Glomerular endothelial cell (primary cell): ENCODE measurements around the gene LRPAP1. TPM values are rescaled to one million over a fixed set of nuclear protein-coding genes. Genes with fewer than 3 reads are reported as not detected.

Source experiments
- DNase-seq: peaks from one replicate; pipeline ENCODE4 v3.0.0-alpha.2; 2011; ENCODE audit warnings: low read depth, low spot score; ENCODE audit errors: extremely low read depth
- total RNA-seq: library from RNA; depleted of rRNA; stranded (reverse); fragments of >200 nt; gene quantifications from 2 replicates; pipeline ENCODE4 v1.2.3, GENCODE V29; 2015

Gene LRPAP1
- total RNA-seq, 1 donor from 2014 or later, result 253 TPM

DNA sequence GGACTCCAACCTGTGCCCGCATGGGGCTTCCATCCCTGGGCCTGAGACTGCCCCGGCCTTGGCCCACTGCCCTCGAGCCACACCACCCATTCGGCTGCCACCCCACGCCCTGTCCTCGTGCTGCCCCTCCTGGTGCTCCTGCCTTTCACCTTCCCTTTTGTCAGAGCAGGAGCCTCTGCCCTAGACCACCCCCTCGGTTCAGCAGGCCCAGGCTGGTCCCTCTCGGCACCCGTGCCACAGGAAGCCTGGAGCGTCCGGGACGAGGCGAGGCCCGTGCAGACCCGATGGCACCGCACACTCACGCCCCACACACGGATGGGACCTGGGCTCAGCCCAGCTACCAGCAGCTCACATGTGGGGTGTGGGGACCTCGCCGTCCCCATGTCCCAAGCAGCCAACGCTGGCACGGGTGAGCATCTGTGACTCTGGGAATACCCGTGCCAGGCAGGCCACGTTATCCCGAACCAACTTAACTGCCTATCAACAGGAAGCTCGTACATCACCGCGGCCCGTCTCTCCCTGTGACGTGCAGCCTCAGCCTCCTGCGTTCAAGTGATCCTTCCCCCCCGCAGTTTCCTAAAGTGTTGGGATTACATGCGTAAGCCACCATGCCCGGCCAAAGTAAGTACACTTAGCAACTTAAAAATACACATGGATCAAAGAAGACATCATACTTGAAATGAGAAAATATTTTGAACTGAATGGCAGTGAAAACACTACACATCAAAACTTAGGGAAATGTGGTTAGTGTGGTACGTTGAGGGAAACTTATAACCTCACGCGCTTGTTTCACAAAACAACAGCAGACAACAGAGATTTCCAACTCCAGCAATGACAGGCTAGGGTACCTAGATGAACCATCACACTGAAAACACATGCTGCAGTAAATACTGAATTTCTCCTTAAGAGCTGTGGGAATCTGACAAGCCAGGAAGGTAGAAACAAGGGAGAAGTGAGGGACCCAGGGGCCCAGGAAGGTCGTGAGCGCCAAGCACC, 29.0 kb downstream of the LRPAP1 start:
- no peak for DNase-seq

- no peak for DNase-seq
These were observed 30.3 kb downstream of the LRPAP1 start for GRCh38 chr4:3501825-3502425.

DNA sequence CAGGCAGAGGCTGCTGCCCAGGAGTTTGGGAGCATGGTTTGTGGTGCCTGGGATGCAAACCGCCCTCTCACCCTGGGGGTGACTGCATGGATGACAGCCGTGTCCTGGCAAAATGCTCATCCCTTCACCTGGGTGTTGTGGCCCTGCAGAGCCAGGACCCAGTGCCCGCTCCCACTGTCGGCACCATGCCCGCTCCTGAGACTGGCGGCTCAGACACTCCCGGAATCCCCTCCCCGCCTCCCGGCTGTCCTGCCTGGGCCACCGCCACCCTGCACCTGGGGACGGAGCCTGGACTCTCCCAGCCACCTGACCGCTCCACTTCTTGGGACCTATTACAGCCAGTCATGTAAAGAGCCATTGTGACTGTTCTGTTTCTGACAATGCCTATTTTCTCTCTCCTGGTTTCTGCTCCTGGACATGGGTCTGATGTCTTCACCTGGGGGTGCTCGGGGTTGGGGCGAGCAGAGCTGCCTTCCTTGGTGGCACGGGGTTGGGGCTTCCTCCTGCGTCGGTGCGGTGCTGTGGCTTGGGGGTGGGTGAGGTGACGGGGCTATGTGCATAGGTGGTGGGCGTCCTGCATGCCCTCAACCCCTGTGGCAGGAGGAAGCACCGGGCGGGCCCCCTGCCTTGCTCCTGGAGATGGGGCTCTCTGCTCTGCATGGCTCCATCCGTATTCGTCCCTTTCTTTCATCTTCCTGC, 30.9 kb downstream of the LRPAP1 start:
- no peak for DNase-seq

GRCh38 chr4:3500634-3501101, 31.6 kb downstream of the LRPAP1 start:
- no peak for DNase-seq

DNA sequence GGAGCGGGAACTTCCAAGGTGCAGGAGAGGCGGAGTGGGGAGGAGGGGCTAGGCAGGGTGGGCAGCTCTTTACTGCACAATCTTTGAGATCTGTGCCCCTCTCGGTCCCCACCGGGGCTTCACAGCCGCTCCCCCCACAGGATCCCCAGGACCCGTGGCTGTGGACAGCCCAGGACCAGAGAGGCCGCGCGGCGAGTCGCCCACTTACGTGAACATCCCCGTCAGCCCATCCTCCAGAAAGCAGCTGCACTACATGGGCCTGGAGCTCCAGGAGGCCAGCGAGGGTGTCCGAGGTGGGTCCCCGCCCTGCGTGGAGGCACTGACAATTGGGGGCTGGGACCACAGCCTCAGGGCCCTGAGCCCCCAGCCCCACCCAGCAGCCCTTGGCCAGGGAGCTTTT, 32.1 kb downstream of the LRPAP1 start:
- DNase-seq, result no peak

GRCh38 chr4:3499710-3500109, 32.5 kb downstream of the LRPAP1 start:
- DNase-seq, result no peak

DNA sequence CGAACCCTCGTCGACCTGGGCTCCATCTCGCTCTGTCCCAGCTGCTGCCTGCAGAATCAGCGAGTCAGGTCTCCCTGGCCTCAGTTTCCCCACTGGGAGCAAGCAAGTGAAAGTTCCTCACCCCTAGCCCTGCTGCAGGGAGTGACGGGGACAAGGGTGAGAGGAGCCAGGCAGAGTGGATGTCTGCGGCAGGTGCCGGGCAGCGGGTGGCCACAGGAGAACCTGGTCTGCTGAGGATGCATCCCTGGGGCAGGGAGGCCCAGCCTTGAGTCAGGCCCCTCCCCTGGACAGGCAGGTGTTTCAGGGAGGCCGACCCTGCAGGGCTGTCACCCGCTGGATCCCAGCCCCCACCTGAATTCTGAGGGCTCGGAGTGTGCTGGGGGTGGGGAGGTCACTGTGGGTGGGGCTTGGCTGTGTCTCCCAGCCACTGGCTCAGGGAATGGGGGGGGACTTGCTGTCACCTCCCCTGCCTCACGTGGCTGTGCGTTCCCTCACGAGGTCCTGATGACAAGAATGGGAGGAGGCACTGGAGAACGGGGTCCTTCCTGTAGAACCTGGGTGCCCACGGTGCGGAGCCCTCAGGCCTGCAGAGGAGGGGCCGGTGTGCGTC, 33.2 kb downstream of the LRPAP1 start:
- DNase-seq, result no peak

- no peak for DNase-seq
These were observed 33.8 kb downstream of the LRPAP1 start for GRCh38 chr4:3498407-3498806.

- DNase-seq, result no peak
These were observed 34.5 kb downstream of the LRPAP1 start for GRCh38 chr4:3497523-3498389.

DNA sequence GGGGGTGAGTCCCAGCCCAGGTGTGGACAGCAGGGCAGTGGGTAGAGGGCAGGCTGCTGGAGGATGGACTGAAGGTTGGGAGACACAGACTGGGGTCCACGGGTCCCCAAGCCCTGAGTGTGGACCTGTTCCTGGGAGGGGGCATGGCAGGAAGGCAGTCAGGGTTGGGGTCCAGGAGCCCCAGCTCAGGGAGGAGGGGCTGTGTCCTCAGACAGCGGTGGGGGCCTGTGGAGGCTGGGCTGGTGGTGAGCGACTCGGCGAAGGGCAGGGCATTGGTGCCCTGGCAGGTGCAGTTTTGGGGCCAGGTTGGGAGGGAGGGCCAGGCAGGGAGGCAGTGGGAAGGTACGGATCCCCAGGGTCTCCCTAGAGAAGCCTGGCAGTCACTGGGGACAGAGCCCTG, 35.1 kb downstream of the LRPAP1 start:
- DNase-seq, result no peak

DNA sequence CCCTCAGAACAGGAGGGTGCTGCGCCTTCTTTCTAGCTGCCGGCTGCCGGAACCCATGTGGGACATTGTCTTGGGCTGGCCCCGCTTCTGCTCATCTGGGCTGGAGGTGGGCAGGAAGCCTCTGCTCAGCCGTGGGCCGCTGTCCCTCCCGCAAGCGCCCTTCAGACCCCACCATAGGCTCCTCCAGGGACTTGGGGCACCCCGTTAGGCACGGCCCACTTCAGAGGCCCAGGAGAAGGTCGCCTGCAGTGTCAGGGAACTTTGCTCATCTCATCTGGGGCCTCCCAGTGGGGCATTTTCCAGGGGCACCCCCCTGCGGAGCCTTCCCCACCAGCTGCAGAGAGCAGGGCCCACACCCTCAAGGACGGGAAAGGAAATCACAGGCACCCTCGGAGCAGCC, 36.2 kb downstream of the LRPAP1 start:
- DNase-seq, result no peak

DNA sequence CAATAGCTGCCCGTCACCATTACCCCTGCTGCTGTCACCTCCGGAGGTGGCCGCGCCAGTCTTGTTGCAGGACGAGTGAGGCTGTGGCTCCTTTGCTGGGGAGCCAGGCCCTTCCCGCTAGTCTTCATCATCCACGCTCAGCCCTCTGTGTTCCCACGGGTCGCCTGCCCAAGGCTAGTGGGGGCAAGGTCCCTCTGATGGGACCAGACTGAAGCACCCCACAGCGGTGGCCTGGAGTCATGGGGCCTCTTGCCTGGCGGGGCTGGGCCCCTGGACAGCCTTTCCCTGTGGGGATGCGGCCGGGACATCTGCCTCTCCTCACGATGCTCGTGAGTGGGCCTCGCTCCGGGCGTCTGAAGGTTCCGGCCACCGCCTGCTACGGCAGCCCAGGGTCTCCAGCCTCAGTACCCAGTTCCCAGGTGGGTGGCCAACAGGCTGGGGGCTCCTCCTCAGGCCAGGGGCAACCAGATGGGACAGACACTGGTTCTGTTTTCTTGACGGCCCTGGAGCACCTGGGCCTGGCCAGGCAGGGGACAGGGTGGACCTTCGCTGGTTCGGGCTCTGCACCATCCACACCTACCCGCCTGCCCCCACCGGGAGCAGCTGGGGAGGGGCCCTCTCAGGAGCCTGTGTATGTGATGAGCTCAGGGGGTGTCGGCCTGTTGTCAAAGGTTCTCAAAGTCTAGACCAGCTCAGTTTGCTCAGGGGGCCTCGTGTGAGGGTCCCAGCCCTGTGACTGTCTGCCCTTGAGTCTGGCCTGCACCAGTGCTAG, 36.8 kb downstream of the LRPAP1 start:
- DNase-seq, result no peak

DNA sequence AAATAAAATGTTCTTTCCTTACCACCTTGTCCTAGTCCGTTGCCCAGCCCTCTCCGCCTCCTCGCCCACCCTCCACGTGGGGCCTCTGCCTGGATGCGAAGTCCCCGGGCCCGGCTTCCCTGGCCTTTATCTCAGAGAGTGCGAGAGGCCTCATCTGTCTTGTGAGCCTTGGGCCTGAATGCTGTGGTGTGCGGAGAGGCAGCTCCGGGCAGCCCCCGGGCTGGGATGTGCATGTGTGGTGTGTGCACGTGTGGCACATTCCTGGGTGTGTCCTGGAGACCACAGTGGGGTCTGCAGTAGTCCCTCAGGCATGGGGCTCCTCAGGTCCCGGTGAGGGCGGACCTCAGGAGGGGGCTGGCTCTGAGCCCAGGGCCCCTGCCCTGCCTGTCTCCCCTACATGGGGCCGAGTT, 37.8 kb downstream of the LRPAP1 start:
- no peak for DNase-seq

- no peak for DNase-seq
These were observed 38.3 kb downstream of the LRPAP1 start for GRCh38 chr4:3493720-3494461.

- DNase-seq, result no peak
These were observed 39.2 kb downstream of the LRPAP1 start for GRCh38 chr4:3492741-3493719.

DNA sequence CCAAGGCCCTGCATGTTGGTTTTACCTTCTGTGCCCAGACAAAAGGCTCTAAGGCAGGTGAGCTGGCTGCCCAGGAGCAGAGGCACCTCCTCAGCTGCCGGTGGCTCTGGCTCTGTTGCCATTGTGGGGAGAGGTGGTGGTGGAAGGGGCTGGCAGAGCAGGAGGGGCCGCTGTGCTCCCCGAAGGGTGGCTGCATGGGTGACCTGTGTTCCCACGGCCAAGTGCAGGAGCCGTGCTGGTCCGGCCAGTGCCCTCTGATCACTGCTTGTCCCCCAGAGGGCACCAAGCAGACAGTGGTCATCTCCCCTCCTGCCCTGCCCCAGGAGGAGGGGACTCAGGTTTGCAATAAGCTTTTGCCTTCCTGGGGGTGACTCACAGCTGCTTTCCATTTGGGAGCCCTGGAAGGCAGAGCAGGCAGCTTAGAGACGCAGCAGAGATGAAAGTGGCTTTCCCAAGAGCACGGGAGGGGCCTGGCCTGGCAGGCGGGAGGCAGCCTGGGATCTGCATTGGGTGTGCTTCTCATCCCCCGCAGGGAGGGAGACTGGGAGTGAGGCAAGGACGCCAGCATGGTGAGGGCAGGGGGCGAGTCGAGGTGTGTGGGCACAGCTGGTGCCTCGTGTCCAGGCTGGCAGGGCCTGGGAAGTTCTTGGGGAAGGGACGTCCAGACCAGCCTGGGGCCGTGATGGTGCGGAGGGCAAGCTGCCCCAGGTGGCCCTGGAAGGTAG, 40.4 kb downstream of the LRPAP1 start:
- no peak for DNase-seq
